NCI-H2081 treated with DMSO at 0.1 percent for 48 hours (cell line): ENCODE measurements around the gene ARL3.
"Not testable (repeated sequence)": the region's sequence is repeated elsewhere in the genome, so short reads cannot be mapped to it uniquely, and the experiment has no call there.

Source experiments
- DNase-seq: peaks from one replicate; lab custom pipeline; 2025; lab: John Stamatoyannopoulos, UW

The ARL3 gene

DNA sequence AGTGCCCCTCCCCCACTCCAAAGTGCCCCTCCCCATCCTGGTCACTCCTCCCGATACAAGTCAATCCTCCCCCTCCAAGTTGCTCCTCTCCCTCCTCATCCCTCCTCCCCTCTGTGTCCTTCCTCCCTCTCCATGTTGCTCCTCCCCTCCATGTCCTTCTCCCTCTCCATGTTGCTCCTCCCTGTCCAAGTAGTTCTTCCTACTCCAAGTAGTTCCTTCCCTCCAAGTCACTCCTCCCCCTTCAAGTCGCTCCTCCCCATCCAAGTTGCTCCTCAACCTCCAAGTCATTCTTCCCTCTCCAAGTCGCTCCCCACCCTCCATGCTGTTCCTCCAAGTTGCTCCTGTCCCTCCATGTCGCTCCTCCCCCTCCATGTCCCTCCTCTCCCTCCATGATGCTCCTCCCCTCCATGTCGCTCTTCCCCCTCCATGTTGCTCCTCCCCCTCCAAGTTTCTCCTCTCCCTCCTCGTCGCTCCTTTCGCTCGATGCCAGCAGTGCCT lies 20.9 kb upstream of the ARL3 start:
- no peak for DNase-seq

DNA sequence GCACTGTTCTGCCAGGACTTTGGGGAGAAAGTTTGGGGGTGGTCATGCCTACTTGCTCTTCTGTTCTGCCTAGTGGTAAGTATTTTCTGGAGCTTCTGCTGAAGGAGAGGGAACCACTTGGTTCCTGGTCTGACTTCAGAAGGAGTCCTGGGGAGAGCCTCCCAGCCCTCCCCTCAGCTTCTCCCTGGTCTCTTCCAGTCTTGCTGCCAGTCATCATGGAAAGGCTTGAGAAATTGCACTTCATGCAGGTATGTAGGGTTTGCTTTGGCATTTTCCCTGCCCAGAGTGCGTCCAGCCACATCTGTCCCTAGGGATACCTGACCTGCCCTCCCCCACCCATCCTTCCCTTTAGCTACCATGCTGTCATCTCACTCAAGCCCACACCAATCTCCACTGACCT lies 18.5 kb upstream of the ARL3 start:
- DNase-seq: no peak

DNA sequence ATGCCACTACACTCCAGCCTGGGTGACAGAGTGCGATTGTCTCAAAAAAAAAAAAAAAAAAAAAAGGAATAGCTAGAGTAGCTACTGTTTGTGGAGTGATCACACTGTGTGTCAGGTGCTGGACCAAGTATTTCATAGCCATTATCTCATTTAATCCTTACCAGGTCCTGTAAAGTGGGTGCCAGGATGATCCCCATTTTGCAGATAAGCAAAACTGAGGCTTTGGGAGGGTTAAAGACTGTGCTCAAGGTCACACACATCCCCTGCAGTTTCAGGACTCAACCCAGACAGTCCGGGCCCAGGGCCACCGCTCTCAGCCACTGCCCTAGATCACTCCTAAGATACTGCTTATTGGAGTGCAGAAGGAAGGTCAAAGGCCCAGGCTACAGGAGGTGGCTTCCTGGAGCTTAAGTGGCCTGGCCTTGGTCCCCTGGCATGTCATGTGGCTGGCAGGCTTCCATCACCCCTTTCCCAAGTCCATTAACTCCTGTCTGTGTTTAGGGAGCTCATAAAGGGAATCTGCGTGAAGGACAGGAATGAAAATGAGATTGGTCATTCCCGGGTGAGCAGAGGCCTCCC lies 17.1 kb upstream of the ARL3 start:
- DNase-seq: no peak

DNA sequence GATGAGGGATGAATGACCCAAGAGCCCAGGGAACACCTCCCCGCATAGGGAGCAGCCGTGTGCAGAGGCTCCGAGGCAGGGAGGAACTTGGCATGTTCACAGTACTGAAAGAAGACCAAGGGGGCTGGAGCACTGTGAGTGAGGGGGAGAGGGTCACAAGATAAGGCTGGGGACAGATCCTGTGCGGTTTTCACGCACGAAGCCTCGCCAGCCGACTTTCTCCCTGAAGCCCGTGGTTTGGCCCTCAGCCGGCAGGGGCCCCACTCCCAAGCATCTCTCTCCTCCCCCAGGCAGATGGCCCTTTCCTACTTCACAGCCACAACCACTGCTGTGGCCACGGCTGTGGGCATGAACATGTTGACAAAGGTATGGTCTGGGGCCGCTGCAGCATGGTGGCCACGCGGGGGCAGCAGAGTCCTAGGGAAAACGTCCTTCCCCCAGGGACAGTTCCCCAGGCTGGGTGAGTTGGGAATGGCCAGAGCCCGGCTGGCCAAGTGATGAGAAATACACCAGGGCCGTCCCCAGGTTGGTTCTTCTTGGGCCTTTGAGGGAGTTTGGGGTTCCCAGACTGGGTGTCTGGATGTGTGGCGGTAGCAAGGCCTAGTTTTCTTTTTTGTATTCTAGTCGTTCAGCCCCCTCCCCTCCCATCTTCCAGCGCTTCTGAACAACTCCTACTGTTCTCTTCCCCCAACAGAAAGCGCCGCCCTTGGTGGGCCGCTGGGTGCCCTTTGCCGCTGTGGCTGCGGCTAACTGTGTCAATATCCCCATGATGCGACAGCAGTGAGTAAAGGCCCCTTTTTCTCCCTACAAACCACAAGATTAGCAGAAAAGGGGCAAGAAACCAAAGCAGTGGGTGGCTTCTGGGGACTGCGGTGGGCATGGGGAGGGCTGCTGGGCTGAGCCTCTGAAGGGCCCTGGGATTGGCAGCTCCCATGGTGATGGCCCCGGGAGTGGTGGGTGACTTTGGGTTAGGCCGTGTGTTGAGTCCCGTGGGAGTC lies 15.1 kb upstream of the ARL3 start:
- no peak for DNase-seq

DNA sequence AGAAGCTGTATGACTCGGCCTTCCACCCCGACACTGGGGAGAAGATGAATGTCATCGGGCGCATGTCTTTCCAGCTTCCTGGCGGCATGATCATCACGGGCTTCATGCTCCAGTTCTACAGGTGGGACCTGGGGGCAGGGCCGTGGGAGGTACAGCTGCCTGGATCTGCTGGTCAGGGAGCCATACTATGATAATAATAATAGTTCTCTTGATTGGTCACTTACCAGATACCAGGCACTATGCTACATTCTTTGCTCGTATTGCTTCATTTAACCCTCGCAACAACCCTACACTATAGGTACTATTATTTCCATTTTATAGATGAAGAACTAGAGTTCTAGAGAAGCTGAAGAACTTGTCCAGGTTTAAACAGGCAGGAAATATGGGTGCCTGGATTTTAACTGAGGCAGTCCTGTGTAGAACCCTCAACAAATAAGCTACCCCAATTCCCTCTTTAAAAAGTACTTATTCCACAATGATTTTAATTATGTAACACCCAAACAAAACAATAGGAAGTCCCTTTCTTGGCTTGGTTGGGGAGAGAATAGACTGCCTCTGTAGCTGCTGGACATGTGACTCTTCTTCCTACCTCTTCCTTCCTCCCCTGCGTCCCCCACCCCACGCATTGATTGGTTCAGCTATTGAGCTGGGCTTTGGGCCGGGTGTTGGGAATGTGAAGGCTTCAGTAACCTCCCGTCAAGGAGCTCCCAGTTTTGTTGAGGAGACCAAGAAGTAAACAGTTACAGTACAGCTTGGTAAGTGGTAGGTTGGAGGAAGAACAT lies 13.0 kb upstream of the ARL3 start:
- DNase-seq: no peak

DNA sequence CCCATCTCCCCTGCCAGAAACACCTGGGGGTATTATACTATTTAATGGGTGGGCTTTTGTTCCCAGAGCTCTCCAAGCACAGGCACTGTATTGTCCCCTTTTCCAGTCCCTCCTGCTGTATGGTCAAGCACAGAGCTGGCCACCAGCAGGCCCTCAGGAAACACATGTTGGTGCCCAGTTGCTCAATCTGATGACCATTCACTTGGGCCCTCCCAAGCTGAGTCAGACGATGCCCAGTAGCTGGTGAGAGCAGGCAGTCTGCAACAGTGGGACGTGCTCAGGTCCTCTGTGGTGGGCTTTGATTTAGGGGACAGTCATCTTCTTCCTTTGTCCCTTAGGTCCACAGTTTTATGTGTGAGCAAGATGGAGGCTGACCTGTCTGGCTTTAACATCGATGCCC lies 12.1 kb upstream of the ARL3 start:
- DNase-seq: no peak

DNA sequence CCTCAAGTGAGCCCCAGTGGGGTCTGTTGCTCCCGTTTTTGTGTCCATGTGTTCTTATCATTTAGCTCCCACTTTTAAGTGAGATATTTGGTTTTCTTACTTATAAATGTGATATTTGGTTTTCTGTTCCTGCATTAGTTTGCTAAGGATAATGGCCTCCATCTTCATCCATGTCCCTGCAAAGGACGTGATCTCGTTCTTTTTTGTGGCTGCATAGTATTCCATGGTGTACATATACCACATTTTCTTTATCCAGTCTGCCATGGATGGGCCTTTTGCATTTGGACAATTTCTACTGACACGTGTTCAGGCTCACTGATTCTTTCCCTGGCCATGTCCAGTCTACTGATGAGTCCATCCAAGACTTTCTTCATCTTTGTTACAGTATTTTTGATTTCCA lies 9.8 kb upstream of the ARL3 start:
- DNase-seq: no peak

DNA sequence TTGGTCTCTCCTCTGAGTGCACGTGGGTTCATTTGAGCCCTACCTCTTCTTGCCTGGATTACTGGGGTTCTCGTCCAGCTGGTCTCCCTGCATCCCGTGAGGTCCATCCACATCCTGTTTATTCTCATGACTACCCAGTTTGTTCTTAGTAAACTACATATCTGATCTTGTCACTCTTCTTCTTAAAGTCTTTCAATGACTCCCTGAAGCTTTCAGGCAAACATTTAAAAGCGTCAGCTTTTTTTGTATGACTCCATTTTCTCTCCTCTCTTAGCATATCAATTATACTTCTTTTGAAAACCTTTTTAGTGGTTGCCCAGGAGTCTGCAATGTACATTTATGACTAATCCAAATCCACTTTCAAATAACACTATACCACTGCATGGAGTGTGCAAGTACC lies 7.8 kb upstream of the ARL3 start:
- no peak for DNase-seq

DNA sequence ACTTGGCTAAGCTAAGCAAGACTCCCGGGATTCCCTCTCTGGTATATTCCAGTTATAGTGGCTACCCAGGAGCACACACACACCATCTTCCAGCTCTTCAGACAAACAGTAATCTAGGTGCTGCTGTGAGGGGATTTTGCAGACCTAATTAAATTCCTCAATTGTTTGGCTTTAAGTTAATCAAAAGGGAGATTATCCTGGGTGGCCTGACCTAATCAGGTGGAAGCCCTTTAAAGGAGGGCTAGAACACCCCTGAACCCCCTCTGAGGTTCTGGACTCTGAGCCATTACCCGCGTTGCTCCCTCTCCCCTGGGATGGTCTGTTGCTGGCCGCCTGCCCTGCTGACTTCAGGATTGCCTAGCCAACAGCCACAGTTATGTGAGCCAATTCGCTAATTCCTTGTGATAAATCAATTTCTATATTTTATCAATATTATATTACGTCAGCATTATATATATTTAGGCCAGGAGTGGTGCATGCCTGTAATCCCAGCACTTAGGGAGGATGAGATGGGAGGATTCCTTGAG lies 6.6 kb upstream of the ARL3 start:
- no peak for DNase-seq

DNA sequence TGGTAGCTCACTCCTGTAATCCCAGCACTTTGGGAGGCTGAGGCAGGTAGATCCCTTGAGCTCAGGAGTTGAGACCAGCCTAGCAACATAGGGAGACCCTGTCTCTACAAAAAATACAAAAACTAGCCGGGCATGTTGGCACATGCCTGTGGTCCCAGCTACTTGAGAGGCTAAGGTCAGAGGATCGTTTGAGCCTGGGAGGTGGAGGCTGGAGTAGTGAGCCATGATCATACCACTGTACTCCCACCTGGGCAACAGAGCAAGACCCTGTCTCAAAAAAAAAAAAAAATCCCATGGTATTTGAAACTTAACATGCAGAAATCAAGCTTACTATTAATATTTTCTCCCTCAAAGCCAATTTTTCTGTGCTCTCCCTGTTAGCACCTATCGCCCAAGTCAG lies 6.1 kb upstream of the ARL3 start:
- DNase-seq: no peak

DNA sequence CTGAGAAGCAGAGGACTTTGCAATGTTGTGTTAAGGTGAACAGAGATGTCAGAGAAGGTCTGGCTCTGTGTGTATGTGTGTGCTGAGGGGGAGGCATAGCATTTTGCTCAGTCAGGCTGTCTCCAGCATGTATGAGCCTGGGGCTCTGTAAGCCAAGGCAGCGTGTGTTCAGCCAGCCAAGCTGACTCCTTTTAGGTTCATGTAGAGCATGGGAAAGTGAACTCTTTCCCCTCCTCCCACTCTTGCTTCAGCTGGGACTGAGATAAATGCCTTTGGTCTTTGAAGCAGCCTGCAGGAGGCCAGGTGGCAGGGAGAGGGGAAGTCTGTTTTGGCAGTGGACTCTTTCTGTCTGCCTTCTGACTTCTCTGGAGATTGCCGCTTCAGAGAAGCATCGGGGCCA lies 4.0 kb upstream of the ARL3 start:
- DNase-seq: no peak

DNA sequence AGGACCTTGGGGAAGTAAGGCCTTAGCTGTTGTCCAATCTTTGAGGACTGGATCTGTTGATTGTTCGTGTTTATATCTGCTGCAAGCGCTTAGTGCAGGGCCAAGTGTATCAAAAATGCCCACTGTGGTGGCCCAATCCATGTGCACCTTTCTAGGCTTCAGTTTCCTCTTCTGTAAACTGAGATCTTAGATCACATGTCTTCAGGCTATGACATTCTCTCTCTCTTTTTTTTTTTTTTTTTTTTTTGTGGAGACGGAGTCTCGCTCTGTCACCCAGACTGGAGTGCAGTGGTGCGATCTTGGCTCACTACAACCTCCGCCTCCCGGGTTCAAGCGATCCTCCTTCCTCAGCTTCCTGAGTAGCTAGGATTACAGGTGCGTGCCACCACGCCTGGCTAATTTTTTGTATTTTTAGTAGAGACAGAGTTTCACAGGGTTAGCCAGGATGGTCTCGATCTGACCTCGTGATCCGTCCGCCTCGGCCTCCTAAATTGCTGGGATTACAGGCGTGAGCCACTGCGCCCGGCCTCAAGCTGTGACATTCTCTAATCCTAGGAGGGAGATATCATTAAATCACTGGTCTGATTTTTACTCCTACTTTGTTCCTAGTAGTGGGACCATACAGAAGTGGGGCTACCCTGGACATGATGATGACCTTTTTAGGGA lies 2.8 kb upstream of the ARL3 start:
- not testable (repeated sequence) for DNase-seq

DNA sequence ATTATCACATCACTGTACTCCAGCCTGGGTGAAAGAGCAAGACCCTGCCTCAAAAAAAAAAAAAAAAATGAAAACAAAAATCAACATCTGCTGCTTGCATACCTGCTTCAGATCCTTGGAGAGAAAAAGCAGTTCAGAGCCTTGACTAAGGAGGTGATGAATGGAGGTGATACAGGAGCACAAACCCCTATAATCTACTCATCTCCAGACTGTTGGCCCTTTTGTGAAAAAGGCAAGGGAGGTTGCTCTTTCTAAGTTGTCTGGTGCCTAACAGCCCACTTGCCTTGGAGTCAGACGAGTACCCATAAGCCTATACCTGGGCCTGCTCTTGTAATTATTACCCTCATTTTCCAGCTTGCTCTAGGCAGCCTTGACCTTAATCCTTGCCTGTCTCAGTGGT lies 1.7 kb upstream of the ARL3 start:
- DNase-seq: no peak

DNA sequence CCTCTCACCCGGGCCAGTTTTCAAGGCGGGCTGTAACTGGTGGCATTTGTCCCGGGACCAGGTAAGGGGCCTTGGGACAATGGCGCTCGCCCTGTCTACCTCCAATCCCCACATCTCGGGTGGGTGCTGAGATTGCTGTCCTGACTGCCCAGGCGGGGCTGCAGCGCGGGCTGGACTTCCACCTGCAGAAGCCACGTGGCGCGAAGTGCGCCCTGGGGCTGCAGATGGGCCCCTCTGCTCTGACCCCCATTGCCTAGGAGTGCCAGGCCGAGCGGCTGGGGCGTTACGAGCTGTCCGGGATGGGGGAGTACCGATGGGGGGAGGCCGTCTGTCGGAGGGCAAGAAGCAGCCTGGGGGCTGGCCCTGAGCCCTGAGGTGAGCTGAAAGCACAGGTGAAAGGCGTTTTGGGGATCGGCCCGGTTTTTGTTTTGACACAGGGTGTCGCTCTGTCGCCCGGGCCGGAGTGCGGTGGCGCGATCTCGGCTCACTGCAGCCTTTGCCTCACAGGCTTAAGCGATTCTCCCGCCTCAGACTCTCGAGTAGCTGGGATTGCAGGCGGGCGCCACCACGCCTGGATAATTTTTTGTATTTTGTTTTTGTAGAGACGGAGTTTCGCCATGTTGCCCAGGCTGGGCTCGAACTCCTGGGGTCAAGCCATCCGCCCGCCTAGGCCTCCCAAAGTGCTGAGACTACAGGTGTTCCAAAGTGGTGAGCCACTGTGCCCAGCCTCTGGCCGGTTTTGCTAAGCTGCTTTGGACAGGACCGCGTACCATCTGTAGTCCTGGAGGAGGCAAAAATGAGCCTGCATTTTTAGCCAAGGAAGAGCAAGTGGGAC lies 641 bp upstream of the ARL3 start, which contains the start of gene SFXN2:
SFXN2 (plus strand) TSS at position 16 of the 835 bp plus-strand sequence. CDS start 12,001 bp downstream, outside the sequence.
- no peak for DNase-seq

DNA sequence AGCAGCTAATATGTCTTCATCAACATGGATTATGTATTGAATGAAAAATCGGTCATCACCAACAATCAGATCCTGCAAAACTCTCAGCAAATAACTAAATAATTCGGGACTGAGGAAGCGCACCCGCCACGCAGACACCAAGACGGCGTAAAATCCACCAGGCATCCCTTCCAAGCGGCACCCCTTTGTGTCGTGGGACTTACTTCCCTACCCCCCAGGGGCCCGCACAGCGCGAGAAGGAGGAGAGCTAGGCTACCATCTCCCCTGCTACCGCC lies 721 bp downstream of the ARL3 start:
- no peak for DNase-seq

DNA sequence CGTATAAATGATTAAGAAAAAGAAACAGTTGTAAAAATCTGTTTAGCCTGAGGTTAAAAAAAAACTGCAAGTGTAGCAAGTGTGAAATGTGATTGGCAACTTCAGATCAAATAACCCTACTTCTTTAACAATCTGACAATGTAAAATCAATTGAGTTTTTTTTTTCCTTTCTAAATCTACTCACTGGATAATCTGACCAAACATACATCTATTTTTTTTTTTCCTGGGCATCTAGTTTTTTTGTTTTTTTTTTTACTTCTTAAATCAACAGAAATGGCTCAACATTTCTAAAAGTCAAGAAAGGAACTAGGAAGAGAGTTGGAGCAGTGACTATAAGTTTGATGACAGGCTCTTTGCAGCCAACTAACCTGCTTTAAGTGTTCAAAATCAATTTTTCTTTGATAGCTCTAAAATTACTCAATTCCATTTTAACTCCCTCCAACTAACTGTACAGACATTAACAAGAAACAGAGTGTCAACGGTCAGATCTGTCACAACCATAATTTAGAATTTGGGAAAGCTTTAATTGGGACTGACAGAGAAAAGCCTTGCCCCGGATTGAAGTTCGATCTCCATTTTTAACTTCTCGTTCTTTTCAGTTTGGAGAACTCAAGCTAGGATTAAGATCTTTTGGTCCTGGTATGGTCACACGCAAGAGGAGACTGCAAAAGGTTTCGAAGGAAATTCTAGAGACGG lies 1.2 kb downstream of the ARL3 start:
- no peak for DNase-seq

DNA sequence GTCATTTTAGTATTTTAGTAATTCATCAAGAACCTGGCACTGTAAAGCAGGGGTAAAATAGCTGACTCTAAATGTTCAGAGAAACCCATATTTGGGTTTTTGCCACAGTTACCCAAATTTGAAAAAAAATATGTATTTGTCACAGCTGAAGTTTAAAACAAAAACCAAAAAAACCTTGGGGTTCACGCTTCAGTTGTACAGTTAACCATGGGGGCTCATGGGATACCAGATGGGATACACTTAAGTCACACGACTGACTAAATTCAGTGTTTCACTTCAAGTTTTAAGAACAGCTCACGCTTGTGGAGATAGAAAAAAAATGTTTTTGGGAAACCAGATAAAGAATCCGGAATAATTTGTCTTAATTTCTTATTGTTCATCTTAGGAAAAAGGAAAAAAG lies 2.1 kb downstream of the ARL3 start:
- DNase-seq: no peak

DNA sequence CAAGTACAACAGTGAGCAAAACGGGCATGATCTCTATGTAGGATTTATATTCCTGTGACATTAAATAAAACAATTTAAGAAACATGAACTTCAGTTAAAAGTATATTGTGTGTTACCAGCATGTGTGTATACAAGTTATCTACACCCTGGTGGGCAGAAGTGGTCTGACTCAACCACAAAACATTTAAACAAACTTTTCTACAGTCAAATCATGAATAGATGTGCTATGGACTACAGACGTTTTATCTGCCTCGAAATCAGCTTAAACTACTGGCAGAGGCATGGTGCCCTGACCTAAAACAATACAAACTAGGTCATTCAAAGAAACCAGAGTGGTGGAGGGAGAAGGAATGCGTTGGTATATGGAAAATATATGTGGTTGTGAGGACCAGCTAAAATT lies 3.6 kb downstream of the ARL3 start:
- DNase-seq: no peak

DNA sequence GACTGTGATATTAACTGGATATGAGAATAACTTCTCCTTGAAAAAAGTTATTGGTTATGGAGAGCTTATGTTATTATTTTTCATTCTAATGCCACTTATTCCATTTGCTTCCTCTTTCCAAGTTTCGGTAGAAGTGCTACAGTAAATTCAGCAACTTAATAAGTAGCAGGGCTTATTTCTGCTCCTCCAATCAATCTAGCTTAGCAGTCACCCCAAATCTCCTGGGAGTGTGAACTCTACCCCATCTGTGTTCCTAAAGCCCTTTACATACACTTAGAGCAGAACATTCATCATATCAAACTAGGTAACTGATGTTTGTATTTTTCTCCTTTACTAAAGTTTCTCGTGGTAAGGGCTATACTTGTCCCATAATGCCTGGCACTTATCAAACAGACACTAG lies 8.7 kb downstream of the ARL3 start:
- DNase-seq: no peak

DNA sequence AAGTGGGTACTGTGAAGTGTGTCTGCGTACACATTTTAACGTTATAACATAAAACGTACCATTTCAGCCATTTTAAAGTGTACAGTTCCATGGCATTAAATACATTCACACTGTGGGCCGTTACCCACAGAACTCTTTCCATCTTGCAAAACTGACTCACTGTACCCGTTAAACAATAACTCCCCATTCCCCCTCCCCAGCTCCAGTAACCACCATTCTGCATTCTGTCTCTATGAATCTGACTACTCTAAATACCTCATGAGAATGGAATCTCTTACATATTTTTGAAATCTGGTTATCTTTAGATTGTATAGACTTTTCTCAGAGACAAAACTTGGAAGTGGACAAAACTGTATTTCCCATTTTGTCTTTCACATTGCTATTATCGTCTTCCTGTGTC lies 9.3 kb downstream of the ARL3 start:
- no peak for DNase-seq
